Measurements from ENCODE around the gene ZNF385A.

- TF ChIP-seq CTCF (IDR thresholded peaks at IDR 0.05) (no peak), EP300 (IDR thresholded peaks at IDR 0.05) (no peak), POLR2A (IDR thresholded peaks at IDR 0.05) (no peak), POLR2AphosphoS5 (IDR thresholded peaks at IDR 0.05) (no peak)
Observed at GRCh38 chr12:54351341-54351740, 33.2 kb downstream of the ZNF385A start.

All from upper lobe of left lung (tissue), 4 donors.